NCI-H774 (cell line): ENCODE results near the gene DPH3.

Source experiments
- DNase-seq: peaks from one replicate; lab custom pipeline; 2025; lab: John Stamatoyannopoulos, UW

Gene DPH3

GRCh38 chr3:16233806-16234205 is 30.9 kb downstream of the DPH3 start:
- DNase-seq, result no peak

GRCh38 chr3:16231983-16232382 is 32.8 kb downstream of the DPH3 start:
- DNase-seq, result no peak

GRCh38 chr3:16229681-16230080 is 35.1 kb downstream of the DPH3 start:
- no peak for DNase-seq

GRCh38 chr3:16227566-16227965 is 37.2 kb downstream of the DPH3 start:
- DNase-seq, result no peak

GRCh38 chr3:16224325-16224724 is 40.4 kb downstream of the DPH3 start:
- DNase-seq, result no peak

GRCh38 chr3:16222547-16222946 is 42.2 kb downstream of the DPH3 start:
- DNase-seq, result no peak

GRCh38 chr3:16221990-16222389 is 42.8 kb downstream of the DPH3 start:
- DNase-seq, result no peak

- no peak for DNase-seq
These were observed 45.0 kb downstream of the DPH3 start for GRCh38 chr3:16219777-16220176.

GRCh38 chr3:16216373-16216935 is 48.3 kb downstream of the DPH3 start:
- DNase-seq, result no peak

- DNase-seq, result no peak
These were observed 50.4 kb downstream of the DPH3 start for GRCh38 chr3:16214366-16214765.

- DNase-seq, result no peak
These were observed 53.4 kb downstream of the DPH3 start for GRCh38 chr3:16211176-16211904.
